PC-3 (cell line): ENCODE results near the gene AGRN.

ENCODE experiments used
- CTCF ChIP-seq: fragments of 300-600 bp; sonication (generic); conservative IDR thresholded peaks from 2 replicates; pipeline ENCODE4 v1.5.1; 2017; ENCODE audit warnings: antibody characterized with exemption, low read depth, mild to moderate bottlenecking, low read length
- EZH2phosphoT487 ChIP-seq: fragments of 300-600 bp; sonication (generic); IDR thresholded peaks from 2 replicates; pipeline ENCODE4 v1.6.1; 2018; ENCODE audit warnings: mild to moderate bottlenecking, antibody characterized with exemption, low read length, borderline replicate concordance

- no peak for TF ChIP-seq CTCF
- TF ChIP-seq EZH2phosphoT487: no peak
Measured at GRCh38 chr1:1052003-1052840, 32.3 kb downstream of the AGRN start.
